Esophagus squamous epithelium (tissue), 4 donors: ENCODE measurements around the gene LRRC36.

Experiments
- CTCF ChIP-seq, 6 experiments: fragments of 450-650 bp in 4 of 6; fragments of 200-600 bp in 2 of 6; sonication (generic) in 2 of 6; IDR thresholded peaks; one replicate each; pipeline ENCODE4 v1.5.1; 2016 to 2019; ENCODE audit warnings: antibody characterized with exemption in 6 of 6, mild to moderate bottlenecking in 4 of 6, moderate library complexity in 4 of 6
- POLR2A ChIP-seq, 4 donors: fragments of 450-650 bp; IDR thresholded peaks; one replicate each; pipeline ENCODE4 v1.6.1; 2017; ENCODE audit warnings: antibody characterized with exemption in 4 of 4, mild to moderate bottlenecking in 4 of 4, moderate library complexity in 3 of 4

- TF ChIP-seq CTCF (IDR thresholded peaks at IDR 0.05): no peak
- TF ChIP-seq POLR2A (IDR thresholded peaks at IDR 0.05): no peak
Measured at GRCh38 chr16:67333315-67333714, 6.7 kb downstream of the LRRC36 start.
